Fibroblast of skin of scalp (primary cell): ENCODE measurements around the gene ARHGAP8.
"Not testable (repeated sequence)": the region's sequence is repeated elsewhere in the genome, so short reads cannot be mapped to it uniquely, and the experiment has no call there.

Experiments used
- DNase-seq: peaks from one replicate; pipeline ENCODE4 v3.0.0-alpha.2; 2013

The ARHGAP8 gene

DNA sequence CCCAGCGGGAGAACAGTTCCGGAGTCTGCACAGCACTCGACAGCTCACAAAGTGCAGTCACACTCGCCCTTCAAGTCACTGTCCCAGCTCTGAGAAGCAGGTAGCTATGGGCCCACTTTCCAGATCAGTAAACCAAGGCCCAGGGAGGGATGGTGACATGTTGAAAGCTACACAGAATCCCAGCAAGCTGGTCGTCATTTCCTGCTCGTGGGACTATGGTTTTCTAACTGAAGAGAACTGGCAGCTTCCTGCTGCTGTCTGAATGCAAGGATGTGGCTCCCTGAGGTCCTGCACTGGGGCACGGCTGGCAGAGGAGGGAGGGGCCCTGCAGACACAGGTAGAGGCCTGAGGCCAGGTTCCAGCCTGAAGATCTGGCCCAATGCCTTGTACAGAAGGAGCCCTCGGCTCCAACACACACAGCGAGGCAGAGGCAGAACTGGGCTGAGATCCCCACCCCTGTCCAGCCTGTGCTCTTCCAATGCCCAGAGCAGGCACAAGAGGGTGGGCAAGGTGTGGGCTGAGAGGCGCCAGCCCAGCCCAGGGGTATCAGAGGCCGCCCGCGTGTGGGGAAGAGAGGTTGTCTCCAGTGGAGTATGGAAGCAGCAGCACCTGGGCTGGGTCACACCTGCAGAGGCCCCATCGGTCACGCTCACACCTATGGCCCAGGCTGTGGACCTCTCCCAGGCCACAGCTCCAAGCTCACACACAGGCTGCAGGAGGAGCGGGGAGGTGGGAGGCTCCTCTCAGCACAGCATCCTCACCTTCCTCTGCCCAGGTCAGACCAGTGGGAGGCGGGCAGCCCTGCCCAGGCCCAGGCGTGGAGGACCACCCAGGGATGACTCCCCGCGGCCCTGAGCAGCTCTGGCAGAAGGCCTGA is 138.3 kb downstream of the ARHGAP8 start:
- no peak for DNase-seq

- no peak for DNase-seq
Observed at GRCh38 chr22:44891293-44891747, 138.9 kb downstream of the ARHGAP8 start.

GRCh38 chr22:44891791-44892190 is 139.4 kb downstream of the ARHGAP8 start:
- no peak for DNase-seq

DNA sequence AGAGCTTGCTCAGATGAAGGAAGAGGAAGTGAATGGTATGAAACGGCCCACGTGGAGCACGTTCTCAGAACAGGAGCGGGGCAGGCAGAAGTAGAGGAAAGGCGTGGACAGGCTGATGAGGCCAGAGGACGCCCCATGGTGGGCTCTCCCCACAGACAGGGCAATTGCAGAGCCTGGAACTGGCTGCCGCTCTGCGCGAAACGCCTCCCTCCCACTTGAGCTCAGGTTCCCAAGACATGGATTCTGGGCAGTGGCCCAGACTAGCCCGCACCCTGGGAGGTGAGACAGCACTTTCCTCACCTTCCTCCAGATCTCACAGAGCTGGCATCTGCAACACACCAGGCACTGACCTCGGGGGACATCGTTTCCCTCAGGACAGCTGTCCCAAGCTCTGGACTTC is 139.9 kb downstream of the ARHGAP8 start:
- DNase-seq: no peak

DNA sequence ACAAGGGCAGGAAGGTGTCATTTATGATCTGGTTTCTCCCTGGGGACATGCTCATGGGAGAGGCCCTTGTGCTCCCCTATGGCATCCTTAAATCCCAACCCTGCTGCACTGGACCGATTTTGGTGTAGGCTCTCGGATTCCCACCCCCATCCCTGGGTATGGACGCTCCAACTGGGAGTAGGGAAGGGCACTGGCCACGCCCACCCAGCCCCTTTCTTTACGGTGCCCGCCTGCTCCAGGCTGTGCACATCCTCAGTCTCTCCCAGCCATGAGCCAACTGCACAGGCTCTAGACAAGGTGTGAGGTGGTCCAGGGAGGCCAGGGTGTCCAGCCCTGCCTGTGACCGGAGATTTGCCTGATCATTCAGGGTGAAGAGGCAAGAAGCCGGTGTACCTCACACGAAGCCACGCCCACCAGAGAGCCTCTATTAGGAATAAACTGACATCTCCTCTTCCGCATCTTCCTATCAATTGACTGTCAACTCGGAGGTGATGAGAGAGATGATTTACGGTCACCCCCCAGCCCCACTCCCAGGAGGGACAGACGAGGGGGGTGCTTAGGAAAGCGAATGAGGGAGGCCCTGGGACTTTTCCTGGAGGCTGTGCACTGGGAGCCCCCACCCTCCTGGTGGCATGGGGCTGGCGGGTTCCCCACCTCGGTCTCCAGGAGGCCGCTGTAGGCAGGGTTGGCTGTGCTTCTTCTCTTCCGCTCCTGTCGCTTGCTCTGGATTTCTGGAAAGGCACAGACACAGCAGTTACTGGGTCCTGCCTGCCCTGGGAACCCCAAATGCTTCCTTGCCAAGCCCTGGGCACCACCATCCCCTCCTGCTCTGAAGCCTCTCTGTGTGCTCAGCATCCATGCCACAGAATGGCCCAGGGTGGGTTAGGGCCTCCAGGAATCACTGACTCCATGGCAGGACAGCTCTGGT is 140.7 kb downstream of the ARHGAP8 start:
- no peak for DNase-seq

DNA sequence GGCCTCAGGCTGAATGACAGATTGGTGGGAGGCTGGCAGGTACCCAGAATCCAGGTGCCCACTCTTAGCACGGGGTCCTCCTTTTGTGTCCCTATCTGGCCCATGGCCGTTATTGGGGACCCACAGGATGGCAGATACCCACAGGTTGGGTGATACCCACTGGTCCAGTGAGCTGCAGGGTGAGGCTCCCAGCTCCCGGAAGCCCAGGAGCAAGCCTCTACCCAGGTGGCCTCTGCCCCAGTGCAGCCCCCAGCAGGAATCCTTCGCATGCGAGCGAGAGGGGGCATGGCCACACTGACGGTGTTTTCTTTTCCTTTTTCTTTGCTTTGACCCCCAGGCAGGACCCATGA is 141.3 kb downstream of the ARHGAP8 start:
- DNase-seq: no peak

- DNase-seq: no peak
Observed at GRCh38 chr22:44894321-44894720, 141.9 kb downstream of the ARHGAP8 start.

GRCh38 chr22:44894782-44895181 is 142.4 kb downstream of the ARHGAP8 start:
- DNase-seq: no peak

DNA sequence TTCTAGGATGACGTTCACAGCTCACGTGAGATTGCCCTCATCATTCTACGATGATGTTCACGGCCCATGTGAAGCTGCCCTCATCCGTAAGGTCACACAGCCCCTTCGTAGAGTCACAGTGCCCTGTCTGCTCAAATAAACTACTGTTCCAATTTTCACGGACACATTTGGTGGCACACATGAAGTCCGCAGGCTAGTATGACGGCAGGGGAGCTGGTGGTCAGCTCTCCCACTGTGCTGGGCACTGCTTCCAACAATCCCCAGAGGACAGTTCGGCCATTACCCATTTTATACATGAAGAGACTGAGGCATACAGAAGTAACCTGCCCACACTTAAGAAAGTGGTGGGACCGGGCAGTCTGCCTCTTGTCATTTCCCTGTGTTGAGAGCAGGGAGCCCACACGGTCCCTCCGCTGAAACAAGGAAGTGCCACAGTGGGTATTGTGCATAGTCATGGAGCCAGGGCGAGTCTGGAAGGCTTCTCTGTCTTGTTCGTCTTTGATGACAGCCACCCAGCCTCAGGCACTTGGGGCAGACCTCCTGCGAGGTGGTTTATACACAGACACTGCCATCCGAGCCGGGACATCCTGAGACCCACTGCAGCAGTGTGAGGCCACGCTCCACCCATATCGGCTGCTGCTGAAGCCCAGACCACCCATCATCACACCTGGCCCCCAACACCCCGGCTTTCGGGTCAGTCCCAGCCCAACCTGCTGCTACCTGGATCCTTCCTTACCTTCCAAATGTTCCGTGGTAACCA is 143.1 kb downstream of the ARHGAP8 start:
- no peak for DNase-seq

DNA sequence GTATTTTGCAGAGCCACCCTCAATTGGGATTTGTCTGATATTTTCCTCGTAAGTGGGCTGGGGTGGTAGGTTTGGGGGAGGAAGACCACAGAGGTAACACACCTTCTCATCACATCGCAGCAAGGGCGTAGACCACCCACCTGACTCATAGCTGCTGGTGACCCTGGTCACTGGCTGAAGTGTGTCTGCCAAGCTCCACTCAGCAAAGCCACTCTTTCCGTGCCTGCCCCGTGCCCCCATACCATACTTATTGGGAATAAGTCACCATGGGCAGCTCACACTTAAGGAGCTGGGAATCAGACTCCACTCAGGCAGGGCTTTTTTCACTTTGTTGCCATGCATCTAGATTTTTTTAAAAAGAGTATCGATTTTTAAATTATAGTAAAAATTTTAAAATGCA is 145.9 kb downstream of the ARHGAP8 start:
- no peak for DNase-seq

- no peak for DNase-seq
Observed at GRCh38 chr22:44901301-44901700, 148.9 kb downstream of the ARHGAP8 start.

- not testable (repeated sequence) for DNase-seq
Observed at GRCh38 chr22:44903164-44903563, 150.8 kb downstream of the ARHGAP8 start.

DNA sequence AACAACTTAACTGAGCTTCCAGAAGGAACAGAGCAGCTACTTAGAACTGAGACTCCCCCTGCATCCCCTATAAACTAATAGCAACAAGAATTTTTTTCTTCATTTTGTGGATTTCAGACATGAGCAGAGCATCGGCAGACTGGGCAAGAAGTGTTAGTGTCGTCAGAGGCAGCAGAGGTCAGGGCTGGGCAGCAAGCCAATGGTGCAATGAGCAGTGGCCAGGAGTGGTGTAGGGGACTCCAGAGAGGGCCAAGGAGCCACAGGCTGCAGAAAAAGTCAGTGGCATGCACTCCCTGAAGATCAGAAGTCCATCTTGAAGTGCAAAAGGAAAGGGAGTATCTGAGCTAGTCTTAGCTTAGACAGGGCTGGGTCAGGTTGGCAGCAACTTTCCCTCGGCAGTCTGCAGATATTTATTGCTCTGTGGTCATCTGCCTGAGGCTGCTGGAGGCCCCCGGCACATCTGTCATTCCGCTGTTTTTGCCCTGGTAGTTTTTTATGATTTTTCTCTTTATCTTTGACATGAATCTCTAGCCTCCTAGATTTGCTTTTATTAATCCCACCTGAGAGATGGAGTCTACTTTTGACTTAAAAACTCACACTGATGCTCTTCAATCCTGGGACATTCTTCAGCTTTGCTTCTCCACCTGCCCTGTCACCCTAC is 152.2 kb downstream of the ARHGAP8 start:
- DNase-seq: not testable (repeated sequence)

GRCh38 chr22:44906248-44906936 is 154.0 kb downstream of the ARHGAP8 start:
- no peak for DNase-seq

DNA sequence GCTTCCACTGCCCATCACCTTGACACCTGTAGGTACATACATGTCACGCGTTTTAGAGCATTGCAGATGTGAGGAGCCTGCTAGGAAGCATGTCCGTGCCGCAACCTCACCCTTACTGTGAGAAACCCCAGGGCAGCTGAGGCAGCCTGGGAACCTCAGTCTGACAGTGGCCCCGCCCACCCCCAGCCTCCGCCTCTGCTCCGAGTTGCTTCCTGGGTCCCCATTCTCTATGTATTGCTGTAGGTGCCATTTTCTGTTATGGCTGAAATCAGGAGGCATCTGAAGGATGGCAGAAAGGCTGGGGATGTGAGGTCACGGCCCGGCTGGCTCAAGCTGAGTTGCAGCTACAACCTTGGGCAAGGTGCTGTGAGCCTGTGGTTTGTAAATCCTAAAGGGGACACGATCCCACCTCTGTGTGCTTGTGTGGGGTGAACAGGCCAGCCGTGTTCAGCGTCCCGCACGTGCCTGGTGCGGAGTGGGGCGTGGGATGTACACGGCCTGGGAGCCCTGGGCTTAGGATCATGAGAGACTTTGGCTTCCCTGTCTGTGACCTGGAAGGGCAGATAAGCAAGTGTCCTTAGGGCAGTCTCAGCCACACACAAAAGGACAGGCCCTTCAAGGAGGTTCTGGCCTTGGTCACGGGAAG is 154.7 kb downstream of the ARHGAP8 start:
- DNase-seq: no peak

DNA sequence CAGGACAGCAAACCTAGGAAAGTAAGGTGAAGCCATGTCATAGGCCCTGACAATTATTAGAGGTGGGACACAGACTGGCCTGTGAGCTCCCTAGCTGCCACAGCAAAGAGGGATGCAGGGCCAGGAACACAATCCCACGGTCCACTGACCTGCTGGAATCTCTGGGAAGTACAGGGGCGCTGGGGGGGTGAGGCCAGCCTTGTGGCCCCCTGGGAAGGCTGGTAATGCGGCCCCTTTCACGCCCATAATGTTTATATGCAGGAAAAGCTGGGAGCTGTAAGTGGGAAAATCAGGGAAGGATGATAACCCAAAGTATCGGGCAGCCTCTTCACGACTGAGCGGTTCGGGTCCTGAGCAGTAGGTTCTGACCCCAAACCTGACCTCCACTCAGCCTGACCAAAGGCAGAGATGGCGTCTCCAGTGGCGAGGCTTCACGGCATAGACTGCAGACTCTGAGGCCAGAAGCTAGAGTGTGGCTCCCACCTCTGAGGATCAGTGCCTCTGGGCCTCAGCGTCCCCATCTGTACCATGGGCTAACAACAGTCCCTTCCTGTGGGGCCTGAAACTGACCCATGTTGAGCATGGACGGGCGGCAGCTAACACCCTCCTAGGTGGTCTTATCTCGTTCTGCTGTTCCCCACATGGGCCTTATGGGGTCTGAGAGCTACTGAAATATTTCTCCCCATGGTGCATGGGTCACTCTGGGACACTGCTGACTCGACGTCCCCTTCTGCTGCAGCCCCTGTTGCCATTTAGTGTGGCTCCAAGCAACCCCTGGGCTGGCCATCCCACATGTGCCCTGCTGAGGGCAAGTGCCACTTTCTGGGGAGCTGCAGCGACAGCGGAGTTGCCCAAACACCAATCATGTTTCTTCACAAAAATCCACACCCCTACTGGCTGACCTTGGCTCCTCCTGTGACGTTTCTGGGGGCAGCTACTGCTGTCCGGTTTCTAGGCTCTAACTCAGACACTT is 155.7 kb downstream of the ARHGAP8 start:
- no peak for DNase-seq

- no peak for DNase-seq
Observed at GRCh38 chr22:44909241-44909640, 156.9 kb downstream of the ARHGAP8 start.
